ENCODE results near the gene CEBPZ. TPM values are rescaled to one million over a fixed set of nuclear protein-coding genes. Genes with fewer than 3 reads are reported as not detected.

CEBPZ gene
- total and polyA plus RNA-seq, 2 of the 13 experiments (the other 11 are each of a cell fraction or from before 2014, with no cell fraction given) = 14.4 to 117 TPM

DNA sequence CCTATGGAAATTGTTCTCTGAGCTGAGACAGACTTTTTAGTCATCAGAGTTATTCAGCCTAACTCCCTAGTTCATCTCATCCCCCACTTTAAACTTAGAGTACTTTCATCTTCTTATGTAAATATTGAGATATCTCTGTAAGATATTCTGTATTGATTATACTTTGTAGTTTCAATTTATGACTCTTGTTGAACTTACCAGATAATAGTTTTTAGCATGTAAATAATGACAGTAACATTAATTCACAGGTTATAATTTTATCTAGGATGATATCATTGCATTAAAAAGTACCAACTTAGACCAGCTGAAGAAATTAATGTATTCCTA lies 59.8 kb downstream of the CEBPZ start:
- POLR2A ChIA-PET = interaction anchor here (0.8 to 1.7 kb wide), 4 partner anchors 15 to 60 kb away, joined by 3 to 4 read pairs (median 4); partner anchors contain the start of genes CEBPZ, CEBPZOS, EIF2AK2 and NDUFAF7
- no peak for FAIRE-seq
- peak; percentile 62 for ATAC-seq
- TF ChIP-seq ZNF563 (CRISPR knock-in tag; IDR thresholded peaks at IDR 0.05) (no peak), ISL2 (CRISPR knock-in tag; IDR thresholded peaks at IDR 0.05) (peak; percentile 82; the same call in 1 of the 2 replicates), RFXANK (CRISPR knock-in tag; IDR thresholded peaks at IDR 0.05) (no peak), ZNF777 (CRISPR knock-in tag; IDR thresholded peaks at IDR 0.05) (no peak), ZNF317 (CRISPR knock-in tag; IDR thresholded peaks at IDR 0.05) (no peak), HMG20A (CRISPR knock-in tag; IDR thresholded peaks at IDR 0.05; ENCODE audit: borderline replicate concordance) (peak; percentile 67; the same call in 1 of the 2 replicates), KMT2B (CRISPR knock-in tag; IDR thresholded peaks at IDR 0.05) (0 out of 2 replicates have a peak, but pooled peaks have one; percentile 30), ZSCAN22 (CRISPR knock-in tag; IDR thresholded peaks at IDR 0.05) (no peak), PPARG (CRISPR knock-in tag; conservative IDR thresholded peaks at IDR 0.05) (peak; percentile 65; the same call in 1 of the 2 replicates), FOXA3 (CRISPR knock-in tag; IDR thresholded peaks at IDR 0.05) (peak; percentile 86), ZFP82 (CRISPR knock-in tag; IDR thresholded peaks at IDR 0.05; ENCODE audit: borderline replicate concordance) (no peak), HNRNPLL (IDR thresholded peaks at IDR 0.05; ENCODE audit: low read depth, low read length, poor library complexity, severe bottlenecking) (no peak), DMAP1 (CRISPR knock-in tag; IDR thresholded peaks at IDR 0.05) (0 out of 2 replicates have a peak, but pooled peaks have one; percentile 29), KLF16 (CRISPR knock-in tag; IDR thresholded peaks at IDR 0.05) (0 out of 4 replicates have a peak, but pooled peaks of 1 of the 2 experiments have one; percentile 46), ZNF34 (CRISPR knock-in tag; IDR thresholded peaks at IDR 0.05; ENCODE audit: borderline replicate concordance) (no peak)
- TF ChIP-seq, protein P1, sequence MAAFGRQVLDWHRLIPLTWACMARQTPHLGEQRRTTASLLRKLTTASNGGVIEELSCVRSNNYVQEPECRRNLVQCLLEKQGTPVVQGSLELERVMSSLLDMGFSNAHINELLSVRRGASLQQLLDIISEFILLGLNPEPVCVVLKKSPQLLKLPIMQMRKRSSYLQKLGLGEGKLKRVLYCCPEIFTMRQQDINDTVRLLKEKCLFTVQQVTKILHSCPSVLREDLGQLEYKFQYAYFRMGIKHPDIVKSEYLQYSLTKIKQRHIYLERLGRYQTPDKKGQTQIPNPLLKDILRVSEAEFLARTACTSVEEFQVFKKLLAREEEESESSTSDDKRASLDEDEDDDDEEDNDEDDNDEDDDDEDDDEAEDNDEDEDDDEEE (CRISPR knock-in tag; IDR thresholded peaks at IDR 0.05) = no peak
- TF ChIP-seq, protein P2, sequence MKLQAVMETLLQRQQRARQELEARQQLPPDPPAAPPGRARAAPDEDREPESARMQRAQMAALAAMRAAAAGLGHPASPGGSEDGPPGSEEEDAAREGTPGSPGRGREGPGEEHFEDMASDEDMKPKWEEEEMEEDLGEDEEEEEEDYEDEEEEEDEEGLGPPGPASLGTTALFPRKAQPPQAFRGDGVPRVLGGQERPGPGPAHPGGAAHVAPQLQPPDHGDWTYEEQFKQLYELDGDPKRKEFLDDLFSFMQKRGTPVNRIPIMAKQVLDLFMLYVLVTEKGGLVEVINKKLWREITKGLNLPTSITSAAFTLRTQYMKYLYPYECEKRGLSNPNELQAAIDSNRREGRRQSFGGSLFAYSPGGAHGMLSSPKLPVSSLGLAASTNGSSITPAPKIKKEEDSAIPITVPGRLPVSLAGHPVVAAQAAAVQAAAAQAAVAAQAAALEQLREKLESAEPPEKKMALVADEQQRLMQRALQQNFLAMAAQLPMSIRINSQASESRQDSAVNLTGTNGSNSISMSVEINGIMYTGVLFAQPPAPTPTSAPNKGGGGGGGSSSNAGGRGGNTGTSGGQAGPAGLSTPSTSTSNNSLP (IDR thresholded peaks at IDR 0.05; ENCODE audit: low read depth, low read length) = peak; percentile 91
- TF ChIP-seq, protein P3, sequence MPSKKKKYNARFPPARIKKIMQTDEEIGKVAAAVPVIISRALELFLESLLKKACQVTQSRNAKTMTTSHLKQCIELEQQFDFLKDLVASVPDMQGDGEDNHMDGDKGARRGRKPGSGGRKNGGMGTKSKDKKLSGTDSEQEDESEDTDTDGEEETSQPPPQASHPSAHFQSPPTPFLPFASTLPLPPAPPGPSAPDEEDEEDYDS (CRISPR knock-in tag; IDR thresholded peaks at IDR 0.05) = no peak
- TF ChIP-seq, protein P4, sequence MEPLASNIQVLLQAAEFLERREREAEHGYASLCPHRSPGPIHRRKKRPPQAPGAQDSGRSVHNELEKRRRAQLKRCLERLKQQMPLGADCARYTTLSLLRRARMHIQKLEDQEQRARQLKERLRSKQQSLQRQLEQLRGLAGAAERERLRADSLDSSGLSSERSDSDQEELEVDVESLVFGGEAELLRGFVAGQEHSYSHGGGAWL (CRISPR knock-in tag; IDR thresholded peaks at IDR 0.05) = no peak
- TF ChIP-seq, protein P5, sequence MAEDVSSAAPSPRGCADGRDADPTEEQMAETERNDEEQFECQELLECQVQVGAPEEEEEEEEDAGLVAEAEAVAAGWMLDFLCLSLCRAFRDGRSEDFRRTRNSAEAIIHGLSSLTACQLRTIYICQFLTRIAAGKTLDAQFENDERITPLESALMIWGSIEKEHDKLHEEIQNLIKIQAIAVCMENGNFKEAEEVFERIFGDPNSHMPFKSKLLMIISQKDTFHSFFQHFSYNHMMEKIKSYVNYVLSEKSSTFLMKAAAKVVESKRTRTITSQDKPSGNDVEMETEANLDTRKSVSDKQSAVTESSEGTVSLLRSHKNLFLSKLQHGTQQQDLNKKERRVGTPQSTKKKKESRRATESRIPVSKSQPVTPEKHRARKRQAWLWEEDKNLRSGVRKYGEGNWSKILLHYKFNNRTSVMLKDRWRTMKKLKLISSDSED (CRISPR knock-in tag; IDR thresholded peaks at IDR 0.05) = no peak

More for the DNA sequence above, 59.8 kb downstream of the CEBPZ start:
- intact Hi-C loops (cut with micrococcal nuclease; ENCODE audit: unreplicated experiment) = no loop called here
- H3K36me3 ChIP-seq (replicated peaks in 1 of 2; ENCODE audit: control insufficient read depth in 1 of 2, insufficient read depth in 2 of 2, low read length in 2 of 2) = no peaks in the 10 kb centered on the region
- peak overlapping the region; percentile 64 for H3K4me2 ChIP-seq (ENCODE audit: low read depth, low read length)
- in situ Hi-C loops (cut with HindIII; ENCODE audit: extremely low pct_ligation_motif_present, low pct_unique_long_range_greater_than_20kb) = loop anchor here (25.0 kb wide), 1 partner anchor 716 kb away; no protein-coding TSS in a partner anchor
- no peak overlapping the region for H3K9ac ChIP-seq (ENCODE audit: insufficient read depth, low read depth, low read length)
- H3K4me3 ChIP-seq (replicated peaks in 1 of 3; ENCODE audit: insufficient read depth in 1 of 3, low read depth in 2 of 3, low read length in 3 of 3) = peak overlapping the region in 2 of 3 experiments; percentile 9 to 24; a peak in 3 of 6 replicates
- no peaks in the 10 kb centered on the region for H3K9me3 ChIP-seq (ENCODE audit: low read length)
- DNase-seq (ENCODE audit: low spot score) = peak; percentile 60
- no peak overlapping the region for H3K27ac ChIP-seq (ENCODE audit: extremely low read length, insufficient read depth, low read length)
- peaks cover 0 to 14% of the 10 kb centered on the region in 2 experiments; a peak in 2 of 5 replicates for H3K27me3 ChIP-seq (ENCODE audit: control insufficient read depth in 1 of 2, insufficient read depth in 2 of 2, low read length in 2 of 2)
- no peaks in the 10 kb centered on the region for H3K79me2 ChIP-seq (ENCODE audit: insufficient read depth, low read length)
- no TSS peak for BruUV-seq (replicated peaks)
- CTCF ChIA-PET (ENCODE audit: low intra/inter-chr PET ratio, low total read pairs) = no interaction called here
- H4K20me1 ChIP-seq (ENCODE audit: insufficient read depth, low read length) = no peaks in the 10 kb centered on the region
- peaks cover 21% of the 10 kb centered on the region for H3K4me1 ChIP-seq (ENCODE audit: insufficient read depth, low read length)
- no peak overlapping the region for H2AFZ ChIP-seq (ENCODE audit: low read length)
